ENCODE results near the gene TUT7. TPM values are rescaled to one million over a fixed set of nuclear protein-coding genes. Genes with fewer than 3 reads are reported as not detected.
"Not testable (repeated sequence)": the region's sequence is repeated elsewhere in the genome, so short reads cannot be mapped to it uniquely, and the experiment has no call there.

TUT7 gene
- total RNA-seq, 1 donor from 2014 or later, result 24.0 TPM

DNA sequence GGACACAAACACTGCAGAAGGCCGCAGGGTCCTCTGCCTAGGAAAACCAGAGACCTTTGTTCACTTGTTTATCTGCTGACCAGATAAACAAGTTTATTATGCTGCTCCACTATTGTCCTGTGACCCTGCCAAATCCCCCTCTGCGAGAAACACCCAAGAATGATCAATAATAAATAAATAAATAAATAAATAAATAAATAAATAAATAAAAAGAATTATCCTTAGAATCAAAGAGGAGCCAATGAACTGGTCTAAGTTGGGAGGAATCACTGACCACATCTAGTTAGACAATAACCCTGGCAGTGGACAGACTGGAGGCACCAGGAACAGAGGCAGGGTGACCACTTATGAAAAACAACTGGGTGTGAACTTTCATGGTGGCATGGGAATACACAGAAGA, 41.3 kb downstream of the TUT7 start:
- not testable (repeated sequence) for H3K9ac ChIP-seq (ENCODE audit: low read depth in 1 of 3, low read length in 3 of 3); H3K27ac ChIP-seq (ENCODE audit: low read depth, low read length); H3K27me3 ChIP-seq (ENCODE audit: control insufficient read depth in 3 of 3, insufficient read depth in 3 of 3, low read length in 3 of 3); H3K4me3 ChIP-seq (ENCODE audit: low read length in 3 of 3); H3K4me1 ChIP-seq (ENCODE audit: control insufficient read depth in 3 of 3, insufficient read depth in 3 of 3, low read length in 3 of 3); H3K9me3 ChIP-seq (ENCODE audit: control insufficient read depth in 3 of 3, low read length in 3 of 3)
- peaks cover 13 to 48% (median 43%) of the 10 kb centered on the region in 3 donors for H3K36me3 ChIP-seq (ENCODE audit: control insufficient read depth in 3 of 3, insufficient read depth in 3 of 3, low read length in 3 of 3)

DNA sequence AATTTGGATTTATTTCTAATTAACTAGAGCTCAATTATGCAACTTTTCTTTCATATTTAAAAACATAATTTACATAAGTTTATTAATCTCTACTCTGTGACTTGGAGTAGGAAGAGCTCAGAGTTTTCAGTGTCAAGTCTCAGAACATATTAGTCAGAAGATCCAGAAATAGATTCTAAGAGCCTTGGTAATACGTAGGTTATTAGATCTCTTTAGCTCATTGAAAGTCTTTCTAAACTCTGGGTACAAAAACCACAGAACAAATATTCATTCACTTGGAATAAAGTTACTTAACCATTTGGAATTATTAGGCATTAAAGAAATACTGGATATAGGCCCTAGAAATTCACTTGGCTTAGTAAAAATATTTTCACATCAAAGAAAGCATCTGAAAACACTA, 45.5 kb downstream of the TUT7 start:
- Histone ChIP-seq H3K9ac (ENCODE audit: low read depth in 1 of 3, low read length in 3 of 3) (no peak overlapping the region), H3K27me3 (ENCODE audit: control insufficient read depth in 3 of 3, insufficient read depth in 3 of 3, low read length in 3 of 3) (no peaks in the 10 kb centered on the region), H3K4me3 (ENCODE audit: low read length in 3 of 3) (no peak overlapping the region), H3K27ac (ENCODE audit: low read depth, low read length) (peak overlapping the region; percentile 77), H3K9me3 (ENCODE audit: control insufficient read depth in 3 of 3, low read length in 3 of 3) (no peaks in the 10 kb centered on the region), H3K4me1 (ENCODE audit: control insufficient read depth in 3 of 3, insufficient read depth in 3 of 3, low read length in 3 of 3) (peaks cover 0 to 5% (median 0%) of the 10 kb centered on the region in 3 donors), H3K36me3 (ENCODE audit: control insufficient read depth in 3 of 3, insufficient read depth in 3 of 3, low read length in 3 of 3) (peaks cover 9 to 41% (median 35%) of the 10 kb centered on the region in 3 donors)

DNA sequence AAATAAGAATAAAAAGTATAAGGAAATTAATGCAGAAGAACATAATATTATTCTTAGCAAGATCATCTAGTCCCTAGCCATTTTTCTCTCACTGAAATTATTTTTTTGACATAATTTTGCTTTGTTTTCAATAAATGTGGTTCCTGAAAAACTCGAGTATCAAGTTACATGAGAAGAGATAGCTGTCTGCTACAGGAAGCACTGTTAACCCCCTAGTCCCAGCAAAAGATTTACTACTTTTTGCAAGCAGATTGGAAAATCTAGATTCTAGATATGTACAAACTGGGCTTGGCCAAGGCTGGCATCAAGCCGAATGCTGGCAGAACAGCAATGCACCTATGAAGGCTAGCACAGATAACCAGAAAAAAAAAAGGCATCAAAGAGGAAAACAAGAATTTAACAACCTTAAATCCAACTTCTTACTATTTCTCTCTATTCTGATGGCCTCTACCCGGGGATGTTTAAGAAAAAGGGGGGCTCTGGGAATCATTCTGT, 49.9 kb downstream of the TUT7 start:
- Histone ChIP-seq H3K4me3 (ENCODE audit: low read length in 3 of 3) (no peak overlapping the region), H3K9ac (ENCODE audit: low read depth in 1 of 3, low read length in 3 of 3) (no peak overlapping the region), H3K36me3 (ENCODE audit: control insufficient read depth in 3 of 3, insufficient read depth in 3 of 3, low read length in 3 of 3) (peaks cover 16 to 48% (median 45%) of the 10 kb centered on the region in 3 donors), H3K27me3 (ENCODE audit: control insufficient read depth in 3 of 3, insufficient read depth in 3 of 3, low read length in 3 of 3) (no peaks in the 10 kb centered on the region), H3K4me1 (ENCODE audit: control insufficient read depth in 3 of 3, insufficient read depth in 3 of 3, low read length in 3 of 3) (peaks cover 5 to 10% (median 9%) of the 10 kb centered on the region in 3 donors), H3K9me3 (ENCODE audit: control insufficient read depth in 3 of 3, low read length in 3 of 3) (no peaks in the 10 kb centered on the region), H3K27ac (ENCODE audit: low read depth, low read length) (no peak overlapping the region)

DNA sequence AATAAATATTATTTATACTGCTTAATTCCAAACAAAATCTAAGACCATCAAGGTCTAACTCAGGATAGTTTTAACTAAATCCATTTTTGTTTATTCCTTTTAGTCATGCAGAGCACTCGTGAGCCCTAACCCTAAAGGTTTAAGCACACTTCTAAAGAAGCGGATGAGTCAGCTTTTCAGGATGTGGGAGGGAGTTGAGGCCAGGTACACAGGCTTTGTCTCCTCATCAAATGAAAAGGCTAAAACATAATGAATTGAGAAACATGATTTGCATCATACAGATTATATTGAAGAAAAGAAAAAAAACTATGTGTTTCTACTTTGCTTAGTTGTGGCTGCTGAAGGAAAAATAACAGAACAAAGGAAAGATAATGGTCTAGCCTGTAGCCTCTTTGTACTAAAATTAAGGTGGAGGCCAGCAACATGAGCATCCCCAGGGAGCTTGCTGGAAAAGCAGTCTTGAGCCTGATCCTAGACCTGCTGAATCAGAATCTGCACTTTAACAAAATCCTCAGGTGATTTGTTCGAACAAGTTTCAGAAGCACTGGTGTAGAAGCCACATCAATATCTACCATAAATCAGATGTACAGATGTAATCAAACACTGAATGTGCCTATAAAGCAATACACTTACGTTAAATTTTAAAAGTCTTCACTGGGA, 50.8 kb downstream of the TUT7 start:
- no peak overlapping the region for H3K9ac ChIP-seq (ENCODE audit: low read depth in 1 of 3, low read length in 3 of 3)
- no peaks in the 10 kb centered on the region for H3K27me3 ChIP-seq (ENCODE audit: control insufficient read depth in 3 of 3, insufficient read depth in 3 of 3, low read length in 3 of 3)
- H3K27ac ChIP-seq (ENCODE audit: low read depth, low read length), result no peak overlapping the region
- H3K4me1 ChIP-seq (ENCODE audit: control insufficient read depth in 3 of 3, insufficient read depth in 3 of 3, low read length in 3 of 3), result peaks cover 5 to 10% (median 9%) of the 10 kb centered on the region in 3 donors
- H3K9me3 ChIP-seq (ENCODE audit: control insufficient read depth in 3 of 3, low read length in 3 of 3), result no peaks in the 10 kb centered on the region
- H3K36me3 ChIP-seq (ENCODE audit: control insufficient read depth in 3 of 3, insufficient read depth in 3 of 3, low read length in 3 of 3), result peaks cover 22 to 53% (median 50%) of the 10 kb centered on the region in 3 donors
- no peak overlapping the region for H3K4me3 ChIP-seq (ENCODE audit: low read length in 3 of 3)

DNA sequence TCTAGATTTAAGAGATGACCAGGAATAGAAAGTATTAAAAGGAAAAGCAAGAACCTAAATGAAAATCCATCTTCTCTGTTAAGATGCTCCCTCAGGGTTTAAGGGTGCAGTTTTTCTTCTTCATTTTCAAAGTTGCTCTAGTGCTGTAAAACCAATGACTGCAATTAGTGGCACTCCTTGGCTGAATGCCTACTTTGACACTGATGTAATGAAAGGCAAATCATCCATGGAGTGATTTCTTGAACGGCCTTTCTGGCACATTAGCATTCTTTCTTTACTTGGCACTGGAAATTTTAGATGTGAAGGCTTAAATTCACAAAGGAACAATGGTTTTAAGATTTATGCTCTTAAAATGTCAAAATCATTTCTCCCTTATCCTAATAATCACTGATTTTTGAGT, 52.5 kb downstream of the TUT7 start:
- Histone ChIP-seq H3K27me3 (ENCODE audit: control insufficient read depth in 3 of 3, insufficient read depth in 3 of 3, low read length in 3 of 3) (no peaks in the 10 kb centered on the region), H3K36me3 (ENCODE audit: control insufficient read depth in 3 of 3, insufficient read depth in 3 of 3, low read length in 3 of 3) (peaks cover 22 to 64% (median 63%) of the 10 kb centered on the region in 3 donors), H3K4me1 (ENCODE audit: control insufficient read depth in 3 of 3, insufficient read depth in 3 of 3, low read length in 3 of 3) (peaks cover 0 to 10% (median 9%) of the 10 kb centered on the region in 3 donors)

DNA sequence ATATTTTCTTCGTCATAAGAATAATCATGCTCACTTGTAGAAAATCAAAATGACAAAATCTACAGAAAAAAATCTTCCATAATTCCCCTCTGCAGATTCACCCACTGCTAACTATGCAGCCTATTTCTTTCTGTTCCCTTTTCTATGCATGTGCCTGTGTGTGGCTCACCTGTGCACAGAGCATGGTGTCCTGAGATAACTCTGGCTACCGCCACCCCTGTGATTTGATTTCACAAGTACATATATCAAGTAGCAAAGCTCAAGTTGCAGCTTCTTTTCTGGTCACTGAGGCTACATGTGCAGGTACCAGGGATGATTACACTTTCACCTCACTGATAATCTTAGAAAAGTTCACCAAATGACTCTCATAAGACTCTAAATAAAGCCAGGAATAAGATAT, 53.5 kb downstream of the TUT7 start:
- H3K9ac ChIP-seq (ENCODE audit: low read depth in 1 of 3, low read length in 3 of 3), result peak overlapping the region in 1 of 3 donors; percentile 34

More for the DNA sequence above, 52.5 kb downstream of the TUT7 start:
- Histone ChIP-seq H3K9ac (ENCODE audit: low read depth in 1 of 3, low read length in 3 of 3) (no peak overlapping the region), H3K4me3 (ENCODE audit: low read length in 3 of 3) (no peak overlapping the region), H3K27ac (ENCODE audit: low read depth, low read length) (no peak overlapping the region), H3K9me3 (ENCODE audit: control insufficient read depth in 3 of 3, low read length in 3 of 3) (no peaks in the 10 kb centered on the region)

DNA sequence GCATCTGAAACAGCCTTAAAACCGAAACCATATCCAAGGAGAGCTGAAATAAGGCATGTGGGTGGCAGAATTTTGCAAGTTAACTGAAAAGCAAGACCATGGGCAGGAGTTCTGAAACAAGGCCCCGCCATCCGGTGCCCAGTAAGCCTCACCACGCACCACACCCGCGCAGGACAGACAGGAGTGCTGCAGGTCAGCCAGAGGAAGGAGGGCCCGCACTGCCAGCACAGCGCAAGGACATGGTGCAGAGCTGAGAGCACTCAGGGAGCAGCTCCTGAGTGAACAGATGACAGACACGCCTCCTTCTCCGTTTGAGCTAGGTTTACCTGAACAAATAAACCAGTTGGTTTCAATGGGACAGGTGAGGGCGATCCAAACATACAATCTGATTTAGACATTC, 55.3 kb downstream of the TUT7 start:
- H3K4me1 ChIP-seq (ENCODE audit: control insufficient read depth in 3 of 3, insufficient read depth in 3 of 3, low read length in 3 of 3), result peaks cover 0 to 10% (median 9%) of the 10 kb centered on the region in 3 donors
- no peaks in the 10 kb centered on the region for H3K9me3 ChIP-seq (ENCODE audit: control insufficient read depth in 3 of 3, low read length in 3 of 3)
- H3K27ac ChIP-seq (ENCODE audit: low read depth, low read length), result no peak overlapping the region
- no peak overlapping the region for H3K4me3 ChIP-seq (ENCODE audit: low read length in 3 of 3)
- no peak overlapping the region for H3K9ac ChIP-seq (ENCODE audit: low read depth in 1 of 3, low read length in 3 of 3)
- peaks cover 22 to 59% (median 53%) of the 10 kb centered on the region in 3 donors for H3K36me3 ChIP-seq (ENCODE audit: control insufficient read depth in 3 of 3, insufficient read depth in 3 of 3, low read length in 3 of 3)
- H3K27me3 ChIP-seq (ENCODE audit: control insufficient read depth in 3 of 3, insufficient read depth in 3 of 3, low read length in 3 of 3), result no peaks in the 10 kb centered on the region

More for the DNA sequence above, 53.5 kb downstream of the TUT7 start:
- Histone ChIP-seq H3K4me1 (ENCODE audit: control insufficient read depth in 3 of 3, insufficient read depth in 3 of 3, low read length in 3 of 3) (peaks cover 0 to 10% (median 9%) of the 10 kb centered on the region in 3 donors), H3K4me3 (ENCODE audit: low read length in 3 of 3) (no peak overlapping the region), H3K36me3 (ENCODE audit: control insufficient read depth in 3 of 3, insufficient read depth in 3 of 3, low read length in 3 of 3) (peaks cover 22 to 62% (median 60%) of the 10 kb centered on the region in 3 donors), H3K9me3 (ENCODE audit: control insufficient read depth in 3 of 3, low read length in 3 of 3) (no peaks in the 10 kb centered on the region), H3K27ac (ENCODE audit: low read depth, low read length) (no peak overlapping the region), H3K27me3 (ENCODE audit: control insufficient read depth in 3 of 3, insufficient read depth in 3 of 3, low read length in 3 of 3) (no peaks in the 10 kb centered on the region)

DNA sequence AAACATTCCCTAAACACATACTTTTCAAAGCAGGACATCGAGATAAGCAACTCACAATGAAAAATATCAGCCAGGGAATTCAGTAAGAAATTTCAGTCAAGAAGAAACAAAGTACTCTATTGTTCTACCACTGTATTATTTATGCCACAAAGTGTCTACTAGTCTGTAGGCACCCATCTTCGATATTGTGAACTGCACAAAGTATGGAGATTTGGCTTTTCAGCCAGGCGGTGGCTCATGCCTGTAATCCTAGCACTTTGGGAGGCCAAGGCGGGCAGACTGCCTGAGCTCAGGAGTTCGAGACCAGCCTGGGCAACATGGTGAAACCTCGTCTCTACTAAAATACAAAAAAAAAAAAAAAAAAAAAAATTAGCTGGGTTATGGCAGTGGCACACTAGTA, 63.9 kb downstream of the TUT7 start:
- H3K36me3 ChIP-seq (ENCODE audit: control insufficient read depth in 3 of 3, insufficient read depth in 3 of 3, low read length in 3 of 3); H3K9me3 ChIP-seq (ENCODE audit: control insufficient read depth in 3 of 3, low read length in 3 of 3); H3K4me1 ChIP-seq (ENCODE audit: control insufficient read depth in 3 of 3, insufficient read depth in 3 of 3, low read length in 3 of 3); H3K9ac ChIP-seq (ENCODE audit: low read depth in 1 of 3, low read length in 3 of 3); H3K27ac ChIP-seq (ENCODE audit: low read depth, low read length); H3K4me3 ChIP-seq (ENCODE audit: low read length in 3 of 3); H3K27me3 ChIP-seq (ENCODE audit: control insufficient read depth in 3 of 3, insufficient read depth in 3 of 3, low read length in 3 of 3): not testable (repeated sequence)

DNA sequence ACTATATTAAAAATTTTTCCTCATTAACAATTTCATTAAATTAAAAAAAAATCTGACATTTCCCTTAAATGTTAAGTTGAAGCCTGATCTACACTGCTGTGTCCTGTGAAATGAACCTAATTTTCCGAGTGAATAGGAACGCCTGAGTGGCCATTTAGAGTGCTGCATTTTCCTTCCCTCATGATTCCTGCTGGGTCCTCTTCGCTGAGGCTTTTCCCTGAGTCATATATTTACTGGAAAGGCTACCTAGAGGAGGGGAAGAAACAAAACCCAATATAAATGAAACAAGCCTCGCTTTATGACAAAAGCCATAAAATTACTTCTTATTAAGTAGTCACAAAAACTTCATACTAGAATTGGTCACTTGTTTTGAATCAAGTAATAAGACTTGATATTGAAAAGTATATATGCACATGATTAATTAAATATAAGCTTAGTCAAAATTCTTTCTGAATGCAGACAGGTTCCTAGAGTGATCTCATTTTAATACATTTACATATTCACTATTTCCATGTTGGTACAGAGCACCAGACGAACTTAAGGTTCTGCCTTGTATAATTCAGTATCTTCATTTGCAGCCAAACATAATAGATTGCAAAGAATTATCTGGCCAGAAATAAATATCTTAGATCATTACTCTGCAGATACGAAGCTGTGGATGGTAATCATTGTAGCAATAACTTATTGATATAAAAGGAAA, 65.6 kb downstream of the TUT7 start:
- Histone ChIP-seq H3K4me3 (ENCODE audit: low read length in 3 of 3) (no peak overlapping the region), H3K9me3 (ENCODE audit: control insufficient read depth in 3 of 3, low read length in 3 of 3) (no peaks in the 10 kb centered on the region), H3K27ac (ENCODE audit: low read depth, low read length) (no peak overlapping the region), H3K27me3 (ENCODE audit: control insufficient read depth in 3 of 3, insufficient read depth in 3 of 3, low read length in 3 of 3) (no peaks in the 10 kb centered on the region), H3K4me1 (ENCODE audit: control insufficient read depth in 3 of 3, insufficient read depth in 3 of 3, low read length in 3 of 3) (no peaks in the 10 kb centered on the region), H3K36me3 (ENCODE audit: control insufficient read depth in 3 of 3, insufficient read depth in 3 of 3, low read length in 3 of 3) (peaks cover 0 to 3% (median 0%) of the 10 kb centered on the region in 3 donors), H3K9ac (ENCODE audit: low read depth in 1 of 3, low read length in 3 of 3) (no peak overlapping the region)

DNA sequence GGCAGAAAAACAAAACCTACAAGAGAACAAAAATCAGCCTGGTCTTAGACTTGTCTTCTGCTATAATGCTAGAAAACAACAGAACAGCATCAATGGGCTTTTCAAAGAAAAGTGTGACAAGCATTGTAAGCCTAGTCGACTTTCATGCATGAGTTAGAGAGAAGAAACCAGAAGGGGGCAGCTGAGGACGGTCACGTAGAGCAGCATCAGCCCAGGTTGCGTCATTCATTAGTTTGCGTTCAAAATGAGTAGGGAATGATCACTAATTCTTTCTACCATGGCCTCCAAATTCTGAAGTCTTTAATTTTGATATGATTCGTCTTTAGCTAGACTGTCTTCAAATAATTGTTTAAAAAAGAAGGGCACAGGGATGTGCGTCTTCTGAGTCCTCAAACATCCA, 67.2 kb downstream of the TUT7 start:
- H3K4me3 ChIP-seq (ENCODE audit: low read length in 3 of 3), result no peak overlapping the region
- no peak overlapping the region for H3K27ac ChIP-seq (ENCODE audit: low read depth, low read length)
- H3K4me1 ChIP-seq (ENCODE audit: control insufficient read depth in 3 of 3, insufficient read depth in 3 of 3, low read length in 3 of 3), result peaks cover 5 to 8% (median 6%) of the 10 kb centered on the region in 3 donors
- no peaks in the 10 kb centered on the region for H3K9me3 ChIP-seq (ENCODE audit: control insufficient read depth in 3 of 3, low read length in 3 of 3)
- H3K27me3 ChIP-seq (ENCODE audit: control insufficient read depth in 3 of 3, insufficient read depth in 3 of 3, low read length in 3 of 3), result no peaks in the 10 kb centered on the region
- peaks cover 0 to 3% (median 0%) of the 10 kb centered on the region in 3 donors for H3K36me3 ChIP-seq (ENCODE audit: control insufficient read depth in 3 of 3, insufficient read depth in 3 of 3, low read length in 3 of 3)
- no peak overlapping the region for H3K9ac ChIP-seq (ENCODE audit: low read depth in 1 of 3, low read length in 3 of 3)
